ENCODE results near the gene ASCC1.

ASCC1 gene

GRCh38 chr10:72245949-72246525 lies 30.0 kb upstream of the ASCC1 start:
- peak; percentile 55 for DNase-seq (ENCODE audit: low read depth)
- no peak overlapping the region for H3K4me3 ChIP-seq (replicated peaks; ENCODE audit: low read depth, low read length)
- TF ChIP-seq, protein P1, sequence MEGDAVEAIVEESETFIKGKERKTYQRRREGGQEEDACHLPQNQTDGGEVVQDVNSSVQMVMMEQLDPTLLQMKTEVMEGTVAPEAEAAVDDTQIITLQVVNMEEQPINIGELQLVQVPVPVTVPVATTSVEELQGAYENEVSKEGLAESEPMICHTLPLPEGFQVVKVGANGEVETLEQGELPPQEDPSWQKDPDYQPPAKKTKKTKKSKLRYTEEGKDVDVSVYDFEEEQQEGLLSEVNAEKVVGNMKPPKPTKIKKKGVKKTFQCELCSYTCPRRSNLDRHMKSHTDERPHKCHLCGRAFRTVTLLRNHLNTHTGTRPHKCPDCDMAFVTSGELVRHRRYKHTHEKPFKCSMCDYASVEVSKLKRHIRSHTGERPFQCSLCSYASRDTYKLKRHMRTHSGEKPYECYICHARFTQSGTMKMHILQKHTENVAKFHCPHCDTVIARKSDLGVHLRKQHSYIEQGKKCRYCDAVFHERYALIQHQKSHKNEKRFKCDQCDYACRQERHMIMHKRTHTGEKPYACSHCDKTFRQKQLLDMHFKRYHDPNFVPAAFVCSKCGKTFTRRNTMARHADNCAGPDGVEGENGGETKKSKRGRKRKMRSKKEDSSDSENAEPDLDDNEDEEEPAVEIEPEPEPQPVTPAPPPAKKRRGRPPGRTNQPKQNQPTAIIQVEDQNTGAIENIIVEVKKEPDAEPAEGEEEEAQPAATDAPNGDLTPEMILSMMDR (IDR thresholded peaks at IDR 0.05; ENCODE audit: low read length, missing control alignments), result no peak

- DNase-seq (ENCODE audit: low read depth), result no peak
- peak overlapping the region; percentile 13 for H3K4me3 ChIP-seq (replicated peaks; ENCODE audit: low read depth, low read length)
- TF ChIP-seq, protein P1 (IDR thresholded peaks at IDR 0.05; ENCODE audit: low read length, missing control alignments), result no peak
Observed at GRCh38 chr10:72244573-72245038, 28.5 kb upstream of the ASCC1 start.

GRCh38 chr10:72243822-72244437 lies 27.9 kb upstream of the ASCC1 start:
- H3K4me3 ChIP-seq (replicated peaks; ENCODE audit: low read depth, low read length), result no peak overlapping the region
- DNase-seq (ENCODE audit: low read depth), result peak; percentile 98
- TF ChIP-seq, protein P1 (IDR thresholded peaks at IDR 0.05; ENCODE audit: low read length, missing control alignments), result peak; percentile 62

GRCh38 chr10:72242675-72243074 lies 26.6 kb upstream of the ASCC1 start:
- TF ChIP-seq, protein P1 (IDR thresholded peaks at IDR 0.05; ENCODE audit: low read length, missing control alignments), result no peak
- DNase-seq (ENCODE audit: low read depth), result peak; percentile 97

DNA sequence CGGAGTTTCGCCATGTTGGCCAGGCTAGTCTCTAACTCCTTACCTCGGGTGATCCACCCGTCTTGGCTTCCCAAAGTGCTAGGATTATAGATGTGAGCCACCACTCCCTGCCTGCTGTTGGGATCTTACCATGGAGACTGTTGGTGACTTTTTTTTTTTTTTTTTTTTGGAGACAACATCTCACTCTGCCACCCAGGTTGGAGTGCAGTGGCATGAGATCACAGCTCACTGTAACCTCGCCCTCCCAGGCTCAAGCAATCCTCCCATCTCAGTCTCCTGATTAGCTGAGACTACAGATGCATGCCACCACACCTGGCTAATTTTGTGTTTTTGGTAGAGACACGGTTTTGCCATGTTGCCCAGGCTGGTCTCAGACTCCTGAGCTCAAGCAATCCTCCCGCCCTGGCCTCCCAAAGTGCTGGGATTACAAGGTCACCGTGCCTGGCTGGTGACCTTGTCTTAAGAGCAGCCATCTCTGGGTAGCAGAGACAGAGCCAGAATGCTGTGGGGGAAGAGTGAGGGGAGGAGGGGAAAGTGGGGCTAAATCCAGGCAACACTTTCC lies 25.7 kb upstream of the ASCC1 start:
- DNase-seq (ENCODE audit: low read depth), result no peak
- H3K4me3 ChIP-seq (replicated peaks; ENCODE audit: low read depth, low read length), result no peak overlapping the region
- TF ChIP-seq, protein P1 (IDR thresholded peaks at IDR 0.05; ENCODE audit: low read length, missing control alignments), result no peak

More at GRCh38 chr10:72242675-72243074, 26.6 kb upstream of the ASCC1 start:
- no peak overlapping the region for H3K4me3 ChIP-seq (replicated peaks; ENCODE audit: low read depth, low read length)

GRCh38 chr10:72240371-72240770 lies 24.3 kb upstream of the ASCC1 start:
- no peak for DNase-seq (ENCODE audit: low read depth)
- H3K4me3 ChIP-seq (replicated peaks; ENCODE audit: low read depth, low read length), result no peak overlapping the region
- TF ChIP-seq, protein P1 (IDR thresholded peaks at IDR 0.05; ENCODE audit: low read length, missing control alignments), result no peak

All from fibroblast of pulmonary artery (primary cell).